NCI-H82 treated with DMSO at 0.1 percent for 48 hours (cell line): Measurements from ENCODE around the gene PPP6R1.

Experiments
- DNase-seq: peaks from one replicate; lab custom pipeline; 2025; ENCODE audit not compliant: unreplicated experiment; lab: John Stamatoyannopoulos, UW

The PPP6R1 gene

DNA sequence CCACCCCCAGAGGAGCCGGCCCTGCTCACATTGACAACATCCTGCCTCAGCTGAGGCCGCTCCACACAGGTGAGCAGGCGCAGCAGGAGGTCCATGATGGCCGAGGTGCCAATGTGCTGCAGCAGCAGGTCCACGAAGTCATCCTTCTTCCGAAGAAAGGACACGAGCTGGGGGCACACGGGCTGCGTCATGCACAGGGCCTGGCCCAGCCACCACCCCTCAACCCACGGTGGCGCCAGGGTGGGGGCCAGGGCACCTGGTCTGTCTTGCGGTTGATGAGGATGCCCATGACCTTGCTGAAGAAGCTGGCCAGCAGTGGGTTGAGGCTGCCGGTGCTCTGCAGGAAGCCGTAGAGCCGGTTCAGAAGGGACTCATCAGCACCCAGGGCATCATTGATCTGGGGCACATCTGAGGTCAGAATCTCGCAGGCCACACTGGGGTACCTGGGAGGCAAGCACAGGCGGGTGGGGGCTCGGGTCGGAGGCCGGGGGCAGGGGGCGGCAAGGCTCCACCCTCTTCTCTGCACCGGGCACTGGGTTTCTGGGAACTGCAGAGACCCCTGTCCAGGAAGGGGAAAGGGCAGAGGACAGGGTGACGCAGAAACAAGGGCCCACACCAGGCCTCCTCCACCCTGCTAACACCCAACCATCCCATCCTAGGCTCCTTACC is 13.4 kb downstream of the PPP6R1 start:
- no peak for DNase-seq

DNA sequence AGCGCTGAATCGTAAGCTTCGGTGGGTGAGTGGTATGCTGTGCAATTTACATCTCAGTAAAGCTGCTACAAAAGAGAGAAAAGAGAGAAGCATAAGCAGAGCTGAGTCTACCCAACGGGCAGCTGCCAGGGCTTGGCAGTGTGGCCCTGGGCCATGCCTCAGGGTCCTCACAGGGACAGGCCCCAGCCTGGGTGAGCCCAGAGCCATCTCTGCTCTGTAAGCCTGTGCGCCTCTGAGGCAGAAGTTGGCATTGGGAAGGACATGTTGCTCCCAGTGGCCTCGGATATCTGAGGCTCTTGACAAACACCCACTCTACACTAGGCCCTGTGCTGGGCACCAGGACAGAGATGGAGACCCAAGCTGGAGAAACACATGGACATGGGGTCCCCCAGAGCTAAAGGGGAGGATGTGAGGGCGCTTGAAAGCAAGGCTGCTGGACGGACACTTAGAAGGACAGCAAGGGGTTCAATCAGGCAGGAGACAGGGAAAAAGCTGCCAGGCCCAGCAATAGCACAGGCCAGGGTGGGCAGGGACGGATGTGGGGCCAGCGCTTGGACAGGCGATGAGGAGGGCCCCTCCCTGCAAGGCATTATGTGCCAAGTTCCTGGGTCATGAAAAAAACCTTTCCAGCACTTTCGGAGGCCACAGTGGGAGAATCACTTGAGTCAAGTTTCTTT is 14.7 kb downstream of the PPP6R1 start:
- no peak for DNase-seq

DNA sequence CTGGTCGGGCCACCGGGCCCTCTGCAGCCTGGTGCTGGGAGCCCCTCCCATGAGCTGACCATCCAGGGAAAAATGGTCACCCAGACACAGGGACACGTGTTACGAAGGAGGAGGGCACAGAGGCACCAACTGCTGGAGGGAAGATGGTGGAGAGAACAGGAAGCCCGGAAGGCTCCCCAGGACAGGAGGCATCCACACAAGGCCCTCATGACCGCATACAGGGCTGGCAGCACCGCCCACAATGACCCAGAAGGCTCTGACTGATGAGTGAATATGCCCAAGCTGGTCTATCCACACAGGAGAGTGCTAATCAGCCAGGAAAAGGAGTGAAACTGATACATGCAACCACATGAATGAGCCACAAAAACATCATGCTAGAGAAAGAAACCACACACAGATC is 16.3 kb downstream of the PPP6R1 start:
- DNase-seq = no peak

DNA sequence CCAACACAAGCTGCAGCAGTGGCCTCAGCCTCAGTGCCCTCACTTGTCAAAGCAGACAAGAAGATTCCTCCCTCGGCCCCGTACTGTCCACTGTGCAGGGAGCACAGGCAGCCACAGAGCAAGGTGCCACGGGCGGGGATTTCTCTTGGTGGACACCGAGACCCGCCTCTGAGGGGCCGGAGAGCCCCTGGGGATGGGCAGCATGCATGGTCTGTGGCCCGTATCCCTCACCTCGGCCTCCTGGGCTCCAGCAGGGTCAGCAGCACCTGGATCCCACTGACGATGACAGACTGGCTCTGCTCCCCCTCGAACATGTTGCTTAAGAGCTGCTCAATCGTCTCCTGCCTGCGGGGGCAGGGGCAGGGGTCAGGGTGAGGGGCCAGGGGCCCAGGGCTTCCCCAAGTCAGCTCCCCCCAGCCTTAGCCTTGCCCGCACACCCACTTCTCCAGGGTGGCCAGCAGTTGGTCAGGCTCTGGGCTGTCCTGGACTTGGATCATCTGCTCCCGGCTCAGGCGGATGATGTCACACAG is 16.8 kb downstream of the PPP6R1 start:
- no peak for DNase-seq

DNA sequence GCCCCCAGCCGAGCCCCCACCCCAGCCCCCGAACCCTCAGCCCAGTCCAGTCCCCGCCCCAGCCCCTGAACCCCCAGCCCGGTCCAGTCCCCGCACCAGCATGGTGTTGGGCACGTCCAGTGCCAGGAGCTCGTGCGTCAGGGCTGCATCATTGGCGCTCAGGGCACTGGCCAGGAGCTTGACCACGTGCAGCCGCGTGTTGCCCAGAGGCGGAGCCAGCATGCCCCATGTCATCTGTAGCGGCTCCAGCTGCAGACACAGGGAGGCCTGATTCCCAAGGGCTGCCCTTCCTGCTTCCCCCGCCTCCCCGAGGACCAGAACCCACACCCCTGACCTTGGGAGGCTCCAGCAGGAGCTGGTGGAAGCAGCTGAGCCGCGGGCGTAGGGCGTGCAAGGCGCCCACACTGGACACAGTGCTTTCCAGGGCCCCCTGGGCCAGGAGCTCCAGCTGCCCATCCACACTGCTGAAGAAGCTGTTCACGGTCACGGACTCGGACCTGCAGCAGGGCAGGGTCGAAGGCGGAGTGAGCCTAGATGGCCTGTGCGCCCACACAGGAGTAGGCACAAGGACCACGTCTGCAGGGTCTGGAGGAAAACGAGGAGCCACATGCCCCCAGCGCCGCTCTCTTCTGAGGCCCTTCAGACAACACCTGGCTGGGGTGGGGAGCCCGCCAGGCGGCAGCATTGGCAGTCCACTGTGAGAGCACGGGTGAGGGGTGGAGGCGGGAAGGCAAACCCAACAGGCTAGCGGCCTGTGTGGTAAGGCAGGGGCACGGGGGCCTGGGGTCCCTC is 17.5 kb downstream of the PPP6R1 start:
- no peak for DNase-seq

DNA sequence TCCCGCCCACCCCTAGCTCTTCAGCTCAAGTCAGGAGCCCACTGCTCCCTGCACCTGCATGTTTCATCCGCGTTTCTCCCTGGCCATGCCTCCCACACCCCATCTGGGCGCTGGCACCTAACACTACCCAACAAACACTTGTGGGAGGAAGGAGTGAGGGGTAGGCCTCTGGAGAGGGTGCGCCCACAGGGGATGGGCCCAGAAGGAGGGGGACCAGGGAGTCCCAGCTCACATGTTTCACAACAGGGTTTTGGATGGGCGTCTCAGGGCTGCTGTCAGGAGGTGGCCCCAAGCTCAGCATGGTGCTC is 18.1 kb downstream of the PPP6R1 start:
- no peak for DNase-seq

DNA sequence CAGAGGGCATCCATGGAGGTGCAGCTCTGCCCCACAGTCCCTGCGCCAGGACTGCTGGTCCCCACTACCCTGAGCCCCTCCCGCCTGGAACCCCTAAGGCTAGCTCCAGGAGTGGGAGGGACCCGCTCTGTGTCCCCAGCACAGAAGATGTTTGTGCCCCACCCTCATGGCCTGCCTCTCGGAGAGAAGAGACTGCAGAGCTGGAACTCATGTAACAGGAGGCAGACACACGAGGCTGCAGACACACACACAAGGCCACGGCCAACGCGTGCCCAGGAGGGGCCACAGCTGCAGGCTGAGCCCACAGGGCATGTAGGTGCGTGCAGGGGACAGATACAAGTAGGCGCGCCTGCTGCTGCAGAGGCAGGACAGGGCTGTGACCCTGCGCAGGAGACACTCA is 19.8 kb downstream of the PPP6R1 start:
- no peak for DNase-seq

DNA sequence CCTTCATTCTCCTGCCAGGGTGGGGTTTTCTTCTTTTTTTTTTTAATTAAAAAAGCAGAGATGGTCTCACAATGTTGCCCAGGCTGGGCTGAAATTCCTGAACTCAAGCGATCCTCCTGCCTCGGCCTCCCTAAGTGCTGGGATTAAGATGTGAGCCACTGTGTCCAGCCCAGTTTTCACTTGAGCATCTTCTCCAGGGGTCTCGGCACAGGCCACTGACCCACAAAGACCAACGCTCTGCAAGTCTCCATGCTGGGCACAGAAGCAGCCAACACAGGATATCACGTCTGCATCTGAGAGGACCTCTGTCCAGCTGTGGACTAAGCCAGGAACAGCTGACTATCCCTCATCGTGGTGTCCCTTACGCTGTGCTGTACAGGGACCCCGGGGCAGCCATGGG is 20.8 kb downstream of the PPP6R1 start:
- DNase-seq = no peak

DNA sequence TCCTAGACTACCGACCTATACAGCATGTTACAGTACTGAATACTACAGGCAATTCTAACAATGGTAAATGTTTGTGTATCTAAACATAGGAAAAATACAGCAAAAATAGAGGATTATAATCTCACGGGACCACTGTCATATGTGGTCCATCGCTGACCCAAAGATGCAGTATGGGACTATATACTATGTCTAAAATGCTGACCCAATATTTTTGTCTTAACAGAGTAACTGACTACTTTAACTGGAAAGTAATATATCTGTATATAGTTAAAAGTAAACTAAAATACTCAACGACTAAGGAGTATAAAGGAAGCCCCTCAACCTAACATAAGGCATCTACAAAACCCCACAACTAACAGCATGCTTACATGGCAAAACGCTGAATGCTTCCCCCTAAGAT is 25.8 kb downstream of the PPP6R1 start:
- no peak for DNase-seq

DNA sequence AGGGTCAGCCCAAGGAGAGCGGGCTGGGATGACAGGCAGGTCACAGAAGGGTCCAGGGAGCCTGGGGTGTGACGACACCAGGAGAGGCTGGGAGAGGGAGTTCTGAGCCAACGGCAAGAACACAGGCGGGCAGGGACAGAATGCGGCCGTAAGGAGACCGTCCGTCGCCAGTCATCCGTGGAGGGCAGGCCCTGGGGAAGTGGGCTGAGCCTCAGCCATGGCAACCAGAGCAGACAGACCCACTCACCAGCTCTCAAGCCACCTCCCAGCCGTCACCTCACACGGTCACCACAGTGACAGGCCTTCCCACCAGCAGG is 26.6 kb downstream of the PPP6R1 start:
- no peak for DNase-seq

DNA sequence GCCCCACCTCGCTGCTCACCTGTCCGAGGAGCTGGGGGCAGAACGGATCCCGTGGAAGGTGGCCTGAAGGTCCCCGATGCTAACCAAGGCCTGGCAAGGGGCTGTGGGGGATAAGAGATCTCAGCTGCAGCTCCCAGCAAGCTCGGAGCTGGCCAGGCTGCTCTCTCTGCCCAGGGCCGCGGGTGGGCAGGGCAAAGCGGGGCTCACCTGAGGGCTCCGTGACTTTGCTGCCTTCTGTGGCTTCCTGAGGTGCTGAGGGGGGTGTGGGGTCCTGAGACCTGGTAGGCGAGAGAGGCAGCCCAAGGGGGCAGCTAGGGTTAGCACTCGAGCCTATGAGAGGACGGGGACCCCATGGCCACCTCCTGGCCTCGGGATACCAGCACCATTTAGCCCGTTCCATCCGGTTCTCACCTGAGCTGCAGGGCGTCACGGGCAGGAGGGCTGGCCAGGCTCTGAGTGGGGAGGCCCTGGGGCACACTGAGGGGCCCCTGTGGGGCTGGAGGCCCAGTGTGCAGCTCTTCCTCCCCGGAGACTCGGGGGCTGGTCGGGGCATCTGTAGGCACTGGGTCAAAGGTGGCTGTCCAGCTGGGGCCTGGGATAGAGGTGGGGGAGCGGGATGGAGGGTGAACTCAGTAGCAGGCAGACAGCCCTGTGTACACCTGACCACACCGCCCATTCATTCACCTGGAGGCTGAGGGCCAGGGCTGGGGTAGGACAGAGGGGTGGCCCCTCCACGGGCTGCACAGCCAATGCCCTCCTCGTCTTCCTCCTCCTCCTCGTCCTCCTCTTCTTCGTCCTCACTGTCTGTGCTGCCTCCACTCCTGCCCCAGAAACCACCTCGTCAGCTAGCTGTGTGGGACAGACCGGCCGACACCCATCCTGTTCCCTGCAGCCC is 27.2 kb downstream of the PPP6R1 start:
- no peak for DNase-seq

DNA sequence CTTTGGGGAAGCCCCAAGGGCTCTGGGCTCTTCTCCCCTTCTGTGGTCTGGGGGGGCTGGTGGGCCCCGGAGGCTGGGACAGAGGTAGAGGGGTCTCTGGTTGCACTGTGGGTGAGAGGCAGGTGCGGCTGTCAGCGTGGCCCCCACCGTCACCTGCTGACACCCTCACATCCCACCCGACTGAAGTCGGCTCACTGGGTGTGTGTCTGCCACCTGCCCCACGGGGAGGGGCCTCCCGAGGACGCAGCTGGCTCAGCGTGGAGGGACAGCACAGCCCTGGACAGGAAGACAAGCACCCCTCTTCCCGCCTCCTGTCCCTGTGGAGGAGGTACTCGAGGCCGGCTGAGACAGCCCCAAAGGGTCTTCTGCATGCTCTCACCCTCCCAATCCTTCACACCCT is 28.0 kb downstream of the PPP6R1 start:
- no peak for DNase-seq

DNA sequence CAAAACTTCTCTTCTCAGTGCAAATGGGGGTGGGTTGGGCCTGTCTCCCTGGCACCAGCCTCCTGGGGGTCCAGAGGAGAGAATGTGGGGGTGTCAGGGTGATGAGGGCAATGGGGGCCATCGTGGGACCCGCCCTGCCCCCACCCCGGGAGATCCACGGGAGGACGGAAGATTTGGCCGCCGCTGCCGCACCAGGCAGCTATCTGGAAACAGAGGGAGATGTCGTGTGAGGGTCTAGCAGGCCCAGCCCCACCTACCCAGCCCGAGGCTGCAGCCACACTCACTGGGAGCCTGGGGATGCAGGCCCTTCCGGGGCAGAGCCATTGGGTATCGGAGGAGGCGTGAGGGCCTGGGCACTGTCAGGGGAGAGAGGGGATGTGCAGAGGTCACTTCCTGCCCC is 28.5 kb downstream of the PPP6R1 start:
- no peak for DNase-seq

DNA sequence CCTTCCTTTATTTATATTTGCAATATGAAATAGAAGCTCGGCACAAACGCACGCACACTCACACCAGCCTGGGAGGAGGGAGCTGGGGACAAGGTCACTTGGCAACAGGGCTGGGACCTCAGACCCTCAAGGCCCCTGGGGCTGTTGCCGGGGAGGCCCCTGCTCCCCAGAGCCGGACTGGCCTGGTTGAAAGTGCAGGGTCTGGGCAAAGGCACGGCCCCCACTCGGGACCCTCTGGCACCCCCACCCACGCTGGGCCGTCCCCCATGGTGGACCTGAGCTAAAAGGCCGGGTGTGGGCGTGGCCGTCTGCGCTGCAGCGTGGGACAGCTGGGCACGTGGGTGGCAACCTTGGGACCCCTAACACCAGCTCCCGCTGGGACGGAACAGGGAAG is 29.0 kb downstream of the PPP6R1 start:
- no peak for DNase-seq

DNA sequence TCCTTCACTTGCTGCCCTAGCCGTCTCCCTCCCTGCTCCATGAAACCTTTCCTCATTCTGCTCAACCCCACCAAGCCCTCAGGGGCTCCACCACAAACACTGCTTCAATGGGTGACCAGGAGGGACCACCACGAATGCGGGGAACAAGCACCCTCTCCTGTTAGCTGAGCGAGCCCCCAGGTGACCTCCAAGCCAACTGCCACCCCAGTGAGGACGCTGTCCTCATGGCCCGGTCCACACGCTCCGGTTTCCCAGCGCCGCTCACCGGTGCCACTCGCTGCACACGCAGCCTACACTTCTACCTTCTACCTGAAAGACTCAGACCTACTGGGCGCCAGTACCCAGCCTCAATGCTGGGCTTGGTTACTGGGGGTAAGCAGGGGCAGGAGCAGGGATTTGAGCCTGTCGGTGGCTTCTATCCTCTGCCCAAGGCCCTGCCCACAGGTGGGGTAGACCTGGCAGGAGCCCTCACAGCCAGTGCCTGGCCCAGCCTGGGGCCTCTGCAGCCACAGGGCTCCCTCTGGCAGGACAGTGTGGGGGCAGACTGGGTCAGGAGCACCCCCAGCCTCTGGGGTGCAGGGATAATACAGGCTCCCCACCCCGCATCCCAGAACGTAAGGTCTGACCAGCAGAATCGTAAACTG is 29.6 kb downstream of the PPP6R1 start:
- no peak for DNase-seq

DNA sequence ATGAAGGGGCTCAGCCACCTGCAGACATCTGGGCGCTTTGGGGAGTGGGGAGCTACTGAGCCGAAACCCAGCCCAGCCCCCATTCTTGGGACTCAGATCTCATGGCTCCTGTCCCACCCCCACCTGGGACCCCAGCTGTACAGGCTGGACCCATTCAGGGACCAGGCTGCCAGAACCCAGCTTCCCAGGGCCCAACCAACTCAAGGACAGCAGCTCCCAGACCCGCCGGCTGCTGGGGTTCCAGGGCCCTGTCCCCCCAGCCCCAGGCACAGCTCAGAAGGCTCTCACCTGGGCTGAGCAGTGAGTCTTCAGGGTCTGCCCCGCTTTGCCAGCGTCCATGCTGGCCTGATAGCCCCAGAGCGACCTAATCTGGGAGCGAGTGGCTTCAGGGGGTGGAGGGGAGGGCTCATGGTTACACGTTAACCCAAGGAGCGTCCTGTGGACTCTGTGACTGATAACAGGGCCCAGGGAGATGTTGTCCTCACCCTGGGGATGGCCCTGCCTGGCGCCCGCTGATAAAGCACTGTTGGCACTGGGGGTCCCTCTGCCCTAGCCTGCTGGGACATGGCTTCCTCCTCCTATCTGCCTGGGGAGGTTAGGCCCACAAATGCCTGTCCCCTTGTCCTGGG is 30.3 kb downstream of the PPP6R1 start, which contains the start of gene TMEM86B:
TMEM86B (minus strand) TSS at position 361 of the 629 bp plus-strand sequence; CDS start at position 339, 22 bp downstream.
- no peak for DNase-seq

DNA sequence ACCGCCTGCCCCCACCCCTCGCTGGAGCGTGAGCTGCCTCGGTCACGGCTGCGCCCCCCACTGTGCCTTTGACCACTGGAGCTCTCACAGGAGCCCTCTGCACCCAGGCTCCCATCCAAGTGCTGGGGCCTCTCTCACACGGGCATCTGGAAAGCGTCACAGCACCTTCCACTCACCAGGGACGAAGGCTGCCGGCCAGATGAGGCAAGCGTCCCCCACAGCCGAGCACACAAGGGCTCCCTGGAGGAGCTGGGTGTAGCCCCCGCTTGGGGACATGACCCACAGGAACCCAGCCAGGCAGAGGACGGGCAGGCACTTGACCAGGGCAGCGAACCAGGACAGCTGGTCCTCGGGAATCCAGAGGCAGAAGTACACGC is 30.8 kb downstream of the PPP6R1 start:
- no peak for DNase-seq

DNA sequence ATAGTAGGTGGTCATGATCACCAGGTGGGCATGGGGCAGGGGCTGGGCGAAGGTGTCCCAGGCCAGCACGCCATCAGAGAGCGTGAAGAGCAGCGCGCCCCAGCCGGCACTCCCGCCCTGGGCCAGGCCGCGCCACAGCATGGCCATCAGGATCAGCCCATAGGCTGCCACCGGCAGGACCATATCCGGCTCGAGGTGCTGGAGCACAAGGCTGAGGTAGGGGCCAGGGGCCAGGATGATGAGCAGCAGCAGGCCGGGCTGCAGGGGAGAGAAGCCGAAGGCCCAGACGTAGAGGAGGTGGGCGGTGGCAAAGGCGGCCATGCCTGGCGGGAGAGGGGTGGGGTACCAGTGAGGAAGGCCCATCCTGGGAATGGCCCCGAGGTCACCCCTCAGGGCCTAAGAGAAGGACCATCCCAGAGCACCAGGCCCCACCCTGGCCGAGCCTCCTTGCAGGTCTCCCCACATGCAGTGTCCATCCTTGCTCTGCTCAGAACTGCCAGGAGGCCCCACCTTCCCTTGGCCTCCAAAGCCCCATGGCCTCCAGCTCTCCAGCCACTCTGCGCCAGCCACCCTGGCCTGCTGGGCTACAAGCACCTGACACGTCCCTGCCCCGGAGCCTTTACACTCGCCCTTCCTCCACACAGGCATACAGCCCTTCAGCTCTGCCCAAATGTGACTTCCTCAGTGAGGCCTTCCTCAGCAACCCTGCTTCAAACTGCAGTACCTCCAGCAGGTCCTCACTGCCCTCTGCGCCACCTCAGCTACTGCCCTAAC is 31.4 kb downstream of the PPP6R1 start:
- no peak for DNase-seq

DNA sequence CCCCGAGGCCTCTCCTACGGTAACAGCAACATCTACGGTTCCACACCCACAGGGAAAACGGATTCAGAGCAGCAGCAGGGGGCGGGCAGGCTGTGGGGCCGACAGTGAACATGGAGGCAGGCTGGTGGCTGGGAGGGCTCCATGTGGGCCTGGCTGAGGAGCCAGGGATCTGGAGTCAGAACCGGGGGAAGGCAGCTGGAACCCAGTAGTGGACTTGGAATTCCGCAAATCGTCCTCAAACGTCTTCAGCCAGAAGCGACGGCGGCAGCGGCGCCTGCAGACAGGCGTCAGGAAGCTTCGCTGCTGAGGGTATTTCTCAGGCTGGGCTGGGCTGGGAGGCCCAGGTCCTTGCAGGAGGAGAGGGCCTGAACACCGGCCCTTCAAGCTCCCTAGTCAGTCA is 32.0 kb downstream of the PPP6R1 start:
- DNase-seq = no peak

DNA sequence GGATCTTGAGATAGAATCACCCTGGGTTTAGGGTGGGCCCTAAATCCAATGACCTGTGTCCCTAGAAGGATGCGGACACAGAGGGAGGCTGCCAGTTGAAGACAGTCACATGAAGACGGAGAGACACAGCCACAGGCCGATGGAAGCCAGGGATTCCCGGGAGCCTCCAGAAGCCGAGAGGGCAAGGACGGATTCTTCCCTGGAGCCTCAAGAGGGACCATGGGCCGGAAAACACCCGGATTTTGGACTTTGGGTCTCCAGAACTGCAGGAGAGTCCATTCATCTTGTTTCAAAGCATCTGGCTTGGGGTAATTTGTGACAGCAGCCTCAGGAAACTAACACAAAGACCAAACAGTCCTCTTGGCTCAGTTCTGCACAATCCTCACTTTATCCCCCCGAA is 32.5 kb downstream of the PPP6R1 start:
- no peak for DNase-seq
